Effector memory CD8-positive, alpha-beta T cell (primary cell): ENCODE results near the gene KRTAP10-8.
A peak's percentile ranks its signal among the peaks of the same experiment; 100 is the strongest.
"Not testable (repeated sequence)": the region's sequence is repeated elsewhere in the genome, so short reads cannot be mapped to it uniquely, and the experiment has no call there.

ENCODE experiments used
- ATAC-seq: fragments of 150-1000 bp; cut with Tn5 transposase; replicated peaks from 2 replicates; pipeline ENCODE4 v1.10.0; 2021; ENCODE audit warnings: mild to moderate bottlenecking, moderate library complexity
- DNase-seq, 3 experiments: peaks; one replicate each; pipeline ENCODE4 v3.0.0; 2021
- H3K27ac Mint-ChIP-seq, 2 donors: one replicate each; pipeline ENCODE4 v1.8.0; 2022; ENCODE audit warnings: mild to moderate bottlenecking in 2 of 2, mixed read lengths in 2 of 2, moderate library complexity in 2 of 2
- H3K27me3 Mint-ChIP-seq, 2 donors: one replicate each; pipeline ENCODE4 v1.8.0; 2022; ENCODE audit warnings: mixed read lengths in 2 of 2
- H3K36me3 Mint-ChIP-seq: one replicate; pipeline ENCODE4 v1.8.0; 2022; ENCODE audit warnings: mild to moderate bottlenecking, moderate library complexity, mixed read lengths; ENCODE audit not compliant: insufficient read depth
- H3K4me1 Mint-ChIP-seq, 2 donors: one replicate each; pipeline ENCODE4 v1.8.0; 2022; ENCODE audit warnings: low read depth in 2 of 2, mixed read lengths in 2 of 2
- H3K4me3 Mint-ChIP-seq, 2 donors: one replicate each; pipeline ENCODE4 v1.8.0; 2022; ENCODE audit warnings: mild to moderate bottlenecking in 2 of 2, mixed read lengths in 2 of 2, moderate library complexity in 2 of 2
- H3K9me3 Mint-ChIP-seq, 2 donors: one replicate each; pipeline ENCODE4 v1.8.0; 2022; ENCODE audit warnings: mixed read lengths in 2 of 2

The KRTAP10-8 gene

DNA sequence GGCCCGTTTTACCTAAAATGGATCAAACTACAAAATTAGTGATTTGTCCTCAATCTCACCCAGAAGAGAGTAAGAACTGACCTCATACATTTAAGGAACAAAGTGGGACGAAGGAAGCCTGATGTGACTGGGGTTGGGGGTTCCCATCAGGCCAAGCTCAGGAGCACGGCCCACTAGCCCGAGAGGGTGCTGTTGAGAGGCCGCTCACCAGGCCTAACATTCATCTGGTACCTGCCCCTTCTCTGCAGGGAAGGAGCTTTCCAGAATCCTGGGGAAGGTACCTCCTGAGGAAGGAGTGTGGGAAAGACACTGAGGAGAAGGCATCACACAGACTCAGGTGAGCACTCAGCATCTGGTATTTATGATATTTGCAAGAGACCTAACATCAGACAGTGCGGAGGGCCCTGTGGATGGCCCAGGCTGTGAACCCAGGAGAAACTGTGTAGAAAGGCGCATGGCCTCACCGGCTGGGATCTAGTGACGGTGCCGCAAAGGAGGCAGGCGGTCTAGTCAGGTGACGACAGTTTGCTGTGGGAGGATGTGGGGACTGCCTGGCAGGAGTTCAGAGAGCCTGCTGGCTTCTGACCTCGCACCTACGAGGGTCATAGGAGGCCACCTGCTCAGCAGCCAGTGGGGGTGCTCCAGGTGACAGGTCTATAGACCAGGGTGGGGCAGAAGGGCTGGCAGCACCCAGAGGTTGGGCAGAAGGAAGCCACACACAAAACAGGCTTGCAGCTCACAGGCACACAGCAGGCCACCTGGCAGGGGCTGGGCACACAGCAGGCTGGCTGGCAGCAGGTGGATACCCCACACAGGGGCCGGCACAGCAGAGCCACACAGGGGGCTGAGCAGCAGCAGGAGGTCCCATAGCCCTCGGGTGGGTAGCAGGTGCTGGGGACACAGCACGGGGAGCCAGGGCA lies 42.0 kb downstream of the KRTAP10-8 start:
- H3K36me3 Mint-ChIP-seq: peaks cover 31% of the 10 kb centered on the region
- H3K9me3 Mint-ChIP-seq: peaks cover 3 to 8% of the 10 kb centered on the region in 2 donors
- DNase-seq (peak; percentile 64 to 79 (median 77)), ATAC-seq (peak; percentile 77)
- peak overlapping the region; percentile 91 to 93 for H3K27ac Mint-ChIP-seq
- H3K27me3 Mint-ChIP-seq: no peaks in the 10 kb centered on the region
- peak overlapping the region; percentile 74 to 78 for H3K4me3 Mint-ChIP-seq
- peaks cover 49 to 55% of the 10 kb centered on the region in 2 donors for H3K4me1 Mint-ChIP-seq

DNA sequence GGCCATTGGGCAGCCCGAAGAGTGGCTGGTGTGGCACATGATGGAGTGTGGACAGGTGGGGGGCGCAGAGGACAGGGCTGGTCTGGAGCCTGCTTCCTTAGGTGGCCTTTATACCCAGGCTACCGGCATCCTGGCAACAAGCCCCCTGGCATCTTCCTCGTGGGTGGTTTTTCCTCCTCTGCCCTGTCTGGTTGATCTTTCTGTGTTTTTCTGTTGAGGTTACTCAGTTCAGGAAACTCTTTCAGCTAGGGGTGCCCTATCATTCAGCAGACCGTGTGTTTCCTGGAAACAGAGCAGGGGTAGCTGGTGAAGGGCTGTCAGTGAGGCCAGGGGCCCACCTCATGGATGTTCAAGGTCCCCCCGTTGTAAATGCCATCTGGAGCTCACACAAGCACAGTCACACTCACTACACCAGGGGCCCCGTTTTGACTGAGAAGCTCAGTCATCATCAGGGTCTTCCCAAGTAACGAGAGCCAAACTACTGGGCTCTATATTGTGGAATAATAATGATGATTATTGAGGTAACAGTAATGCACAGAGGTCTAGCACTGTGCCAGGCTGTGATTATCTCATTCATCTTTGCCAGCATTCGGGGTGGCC lies 42.8 kb downstream of the KRTAP10-8 start, which contains the start of gene KRTAP12-4:
KRTAP12-4 (minus strand) TSS at position 84 of the 600 bp plus-strand sequence; CDS start at position 39, 45 bp downstream.
- peaks cover 27% of the 10 kb centered on the region for H3K36me3 Mint-ChIP-seq
- no peak for DNase-seq
- peaks cover 55 to 62% of the 10 kb centered on the region in 2 donors for H3K4me1 Mint-ChIP-seq
- H3K27ac Mint-ChIP-seq: peak within 1 kb of the TSS; percentile 91 to 93
- no peaks in the 10 kb centered on the region for H3K27me3 Mint-ChIP-seq
- H3K9me3 Mint-ChIP-seq: peaks cover 3 to 8% of the 10 kb centered on the region in 2 donors
- H3K4me3 Mint-ChIP-seq: peak within 1 kb of the TSS; percentile 74 to 78
- ATAC-seq: no peak

DNA sequence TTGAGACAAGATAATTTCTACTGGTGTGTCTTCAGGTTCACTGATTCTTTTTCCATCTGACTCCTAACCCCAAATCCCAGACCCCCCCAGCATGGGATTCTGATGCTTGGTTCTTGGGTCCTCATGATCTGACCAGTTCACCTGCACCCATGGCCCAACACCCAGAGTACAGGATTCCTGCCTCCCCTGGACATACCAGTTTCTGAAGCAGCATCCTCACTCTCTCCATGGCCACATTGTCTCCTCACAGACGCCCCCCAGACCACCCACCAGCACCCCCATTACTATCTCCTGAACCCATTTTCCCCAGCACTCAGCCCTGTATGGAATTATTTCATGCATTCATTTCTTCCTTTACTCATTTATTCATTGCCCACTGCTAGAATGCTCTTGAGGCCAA lies 45.0 kb downstream of the KRTAP10-8 start:
- Mint-ChIP-seq H3K27ac (peak overlapping the region; percentile 95 to 96), H3K4me1 (peaks cover 57 to 62% of the 10 kb centered on the region in 2 donors), H3K9me3 (peaks cover 3 to 8% of the 10 kb centered on the region in 2 donors), H3K4me3 (peak overlapping the region; percentile 70 to 74), H3K36me3 (peaks cover 27% of the 10 kb centered on the region), H3K27me3 (no peaks in the 10 kb centered on the region)
- ATAC-seq (no peak), DNase-seq (no peak)

DNA sequence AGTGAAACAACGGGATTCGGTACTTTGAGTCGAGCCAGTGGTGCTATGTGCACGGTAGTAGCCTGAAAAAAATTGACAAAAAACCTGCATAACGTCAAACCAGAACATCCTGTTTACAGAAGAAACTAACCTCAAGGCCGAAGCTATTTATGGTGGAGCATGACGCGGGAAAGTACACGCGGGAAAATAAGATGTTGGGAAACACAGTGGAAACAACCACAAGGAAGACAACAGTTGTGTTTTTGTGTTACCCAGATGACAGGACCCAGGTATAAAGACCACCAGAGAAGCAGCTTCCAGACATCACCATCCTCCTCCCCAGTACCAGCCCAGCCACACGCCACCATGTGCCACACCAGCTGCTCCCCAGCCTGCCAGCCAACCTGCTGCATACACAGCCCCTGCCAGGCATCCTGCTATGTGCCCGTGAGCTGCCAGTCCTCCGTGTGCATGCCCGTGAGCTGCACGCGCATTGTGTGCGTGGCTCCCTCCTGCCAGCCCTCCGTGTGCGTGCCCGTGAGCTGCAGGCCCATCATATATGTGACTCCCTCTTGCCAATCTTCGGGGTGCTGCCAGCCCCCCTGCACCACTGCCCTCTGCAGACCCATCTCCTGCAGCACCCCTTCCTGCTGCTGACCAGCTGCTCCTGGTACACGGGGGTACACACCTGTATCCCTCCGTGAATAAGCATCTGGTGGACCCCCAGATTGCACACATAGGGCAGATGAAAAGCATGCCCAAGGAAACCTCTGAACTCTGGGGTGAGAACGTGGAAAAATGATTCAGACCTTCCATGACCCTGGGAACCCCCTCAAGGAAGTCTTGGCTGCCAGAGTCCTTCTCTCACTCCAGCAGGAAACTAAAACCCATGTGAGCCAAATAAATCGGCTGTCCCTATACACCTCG lies 46.0 kb downstream of the KRTAP10-8 start, which contains the start of gene KRTAP12-3:
KRTAP12-3 (plus strand) TSS at position 298 of the 906 bp plus-strand sequence; CDS start at position 346, 48 bp downstream.
- Mint-ChIP-seq H3K4me1 (peaks cover 57 to 62% of the 10 kb centered on the region in 2 donors), H3K36me3 (peaks cover 27% of the 10 kb centered on the region), H3K4me3 (peak within 1 kb of the TSS; percentile 70 to 74), H3K27me3 (no peaks in the 10 kb centered on the region), H3K27ac (peak within 1 kb of the TSS; percentile 95 to 96), H3K9me3 (peaks cover 6 to 8% of the 10 kb centered on the region in 2 donors)
- ATAC-seq: peak; percentile 67
- DNase-seq: peak; percentile 63 to 68 (median 63)

DNA sequence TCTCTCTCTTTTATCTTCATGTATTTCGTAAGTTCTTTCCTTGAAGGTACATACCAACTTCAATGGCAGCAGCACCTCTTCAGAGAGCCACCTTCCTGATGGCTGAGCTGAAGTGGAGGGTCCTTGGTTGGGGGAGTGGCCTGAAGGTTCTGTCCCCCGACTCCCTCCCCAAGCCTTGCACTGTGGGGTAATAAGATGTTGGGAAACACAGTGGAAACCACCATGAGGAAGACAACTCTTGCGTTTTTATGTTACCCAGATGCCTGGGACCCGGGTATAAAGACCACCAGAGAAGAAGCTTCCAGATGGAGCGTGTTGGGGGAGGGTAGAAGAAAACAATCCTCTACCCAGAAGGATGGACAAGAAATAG lies 46.6 kb downstream of the KRTAP10-8 start:
- no peak for ATAC-seq
- no peak for DNase-seq
- Mint-ChIP-seq H3K4me3 (peak overlapping the region; percentile 70 to 74), H3K9me3 (peaks cover 6 to 8% of the 10 kb centered on the region in 2 donors), H3K4me1 (peaks cover 56 to 58% of the 10 kb centered on the region in 2 donors), H3K36me3 (peaks cover 27% of the 10 kb centered on the region), H3K27me3 (no peaks in the 10 kb centered on the region), H3K27ac (peak overlapping the region; percentile 95 to 96)

DNA sequence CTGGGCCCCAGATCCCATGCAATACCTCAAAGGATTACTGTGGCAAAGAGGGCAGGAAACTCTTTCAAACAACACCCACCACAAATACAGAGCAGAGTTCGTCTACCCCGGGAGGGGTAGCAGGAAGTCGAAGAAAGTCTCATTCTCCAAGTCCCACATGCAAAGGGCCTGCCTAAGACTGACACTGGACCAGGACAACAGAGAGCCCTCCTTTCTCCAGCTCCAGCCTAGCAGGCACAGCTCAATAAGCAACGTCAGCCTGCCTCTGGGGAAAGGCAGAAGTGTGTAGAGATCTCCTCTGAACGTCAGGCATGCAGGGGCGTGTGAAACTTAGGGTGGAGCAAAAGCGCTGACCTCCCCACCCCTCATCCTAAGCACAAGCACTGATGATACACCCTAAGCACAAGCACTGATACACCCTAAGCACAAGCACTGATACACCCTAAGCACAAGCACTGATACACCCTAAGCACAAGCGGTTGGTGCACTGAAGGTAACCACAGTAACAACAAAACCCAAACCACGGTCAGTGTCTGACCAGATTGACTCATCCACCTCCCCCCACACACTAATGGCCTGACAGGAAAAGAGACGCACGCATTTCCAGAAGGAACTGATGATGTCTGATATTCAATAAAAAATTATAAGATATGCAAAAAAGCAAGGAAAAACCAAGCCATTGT lies 47.2 kb downstream of the KRTAP10-8 start:
- DNase-seq: peak in 2 of 3 experiments; percentile 16 to 22
- H3K27ac Mint-ChIP-seq: peak overlapping the region; percentile 95 to 96
- peak; percentile 3 for ATAC-seq
- H3K36me3 Mint-ChIP-seq: peaks cover 25% of the 10 kb centered on the region
- H3K27me3 Mint-ChIP-seq: no peaks in the 10 kb centered on the region
- peak overlapping the region; percentile 70 to 74 for H3K4me3 Mint-ChIP-seq
- peaks cover 6 to 8% of the 10 kb centered on the region in 2 donors for H3K9me3 Mint-ChIP-seq
- peaks cover 51 to 53% of the 10 kb centered on the region in 2 donors for H3K4me1 Mint-ChIP-seq

DNA sequence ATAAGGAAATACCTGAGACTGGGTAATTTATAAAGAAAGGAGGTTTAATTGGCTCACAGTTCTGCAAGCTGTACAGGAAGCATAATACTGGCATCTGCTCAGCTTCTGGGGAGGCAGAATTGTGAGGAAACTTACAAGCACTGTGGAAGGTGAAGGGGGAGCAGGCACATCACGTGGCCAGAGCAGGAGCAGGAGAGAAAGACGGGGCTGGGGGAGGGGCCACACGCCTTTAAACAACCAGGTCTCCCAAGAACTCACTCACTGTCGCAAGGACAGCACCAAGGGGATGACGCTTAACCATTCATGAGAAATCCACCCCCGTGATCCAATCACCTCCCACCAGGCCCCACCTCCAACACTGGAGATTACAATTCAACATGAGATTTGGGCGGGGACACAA lies 49.7 kb downstream of the KRTAP10-8 start:
- H3K4me3 Mint-ChIP-seq, ATAC-seq, H3K9me3 Mint-ChIP-seq, DNase-seq, H3K27ac Mint-ChIP-seq: not testable (repeated sequence)
- peaks cover 18% of the 10 kb centered on the region for H3K36me3 Mint-ChIP-seq
- peaks cover 40% of the 10 kb centered on the region in 2 donors for H3K4me1 Mint-ChIP-seq
- peaks cover 0 to 10% of the 10 kb centered on the region in 2 donors for H3K27me3 Mint-ChIP-seq
